Testis (tissue), 3 donors: ENCODE measurements around the gene ZNF576. TPM values are rescaled to one million over a fixed set of nuclear protein-coding genes. Genes with fewer than 3 reads are reported as not detected.

Experiments
- DNase-seq: peaks from one replicate; pipeline ENCODE4 v3.0.0-alpha.2; 2019
- H3K27ac ChIP-seq, 2 donors: fragments of 200-600 bp; sonication (generic); one replicate each; pipeline ENCODE4 v1.5.1; 2019
- H3K27me3 ChIP-seq: fragments of 200-600 bp; sonication (generic); one replicate; pipeline ENCODE4 v1.5.1; 2019
- H3K36me3 ChIP-seq: fragments of 200-600 bp; sonication (generic); one replicate; pipeline ENCODE4 v1.5.1; 2017; ENCODE audit warnings: low read depth; ENCODE audit errors: missing control alignments
- H3K4me1 ChIP-seq: fragments of 200-600 bp; sonication (generic); one replicate; pipeline ENCODE4 v1.5.1; 2019
- H3K4me3 ChIP-seq, 2 donors: fragments of 200-600 bp; sonication (generic); one replicate each; pipeline ENCODE4 v1.5.1; 2017 to 2019
- H3K9me3 ChIP-seq: fragments of 200-600 bp; sonication (generic); one replicate; pipeline ENCODE4 v1.5.1; 2017
- POLR2A ChIP-seq: fragments of 450-650 bp; IDR thresholded peaks from one replicate; pipeline ENCODE4 v1.6.1; 2017; ENCODE audit warnings: antibody characterized with exemption, mild to moderate bottlenecking, moderate library complexity
- WGBS, 2 donors: methylation state at CpG; one replicate each; pipeline ENCODE4 v1.1.5; 2018; 5-methylcytosine and 5-hydroxymethylcytosine counted together
- intact Hi-C: fragments of 100-400 bp; cut with DNase I; formaldehyde crosslinking; loops from one replicate; pipeline ENCODE4 v1.15.1; 2023; ENCODE audit warnings: low total_unique reads
- polyA plus RNA-seq: library from polyadenylated mRNA; stranded (reverse); fragments of 350-450 nt; fragmentation: Illumina TruSeq; extraction: RNeasy Lipid Tissue Mini Kit (QIAGEN cat#74804); gene quantifications from one replicate; pipeline ENCODE4 v1.2.3, GENCODE V29; 2014; ENCODE audit warnings: low read depth, low replicate concordance; ENCODE audit not compliant: insufficient read depth
- total RNA-seq, 2 donors: library from RNA; depleted of rRNA; stranded (reverse); fragments of >200 nt; gene quantifications; one replicate each; pipeline ENCODE4 v1.2.3, GENCODE V29; 2016
- TF ChIP-seq, protein P1 (sequence below), 3 experiments: fragments of 450-650 bp in 2 of 3; fragments of 200-600 bp in 1 of 3; sonication (generic) in 1 of 3; IDR thresholded peaks; one replicate each; pipeline ENCODE4 v1.5.1; 2016 to 2019; ENCODE audit warnings: antibody characterized with exemption in 3 of 3, mild to moderate bottlenecking in 2 of 3, moderate library complexity in 1 of 3

ZNF576 gene
- total and polyA plus RNA-seq, 3 donors from 2014 or later: 14.6 to 23.1 (median 17.9) TPM

DNA sequence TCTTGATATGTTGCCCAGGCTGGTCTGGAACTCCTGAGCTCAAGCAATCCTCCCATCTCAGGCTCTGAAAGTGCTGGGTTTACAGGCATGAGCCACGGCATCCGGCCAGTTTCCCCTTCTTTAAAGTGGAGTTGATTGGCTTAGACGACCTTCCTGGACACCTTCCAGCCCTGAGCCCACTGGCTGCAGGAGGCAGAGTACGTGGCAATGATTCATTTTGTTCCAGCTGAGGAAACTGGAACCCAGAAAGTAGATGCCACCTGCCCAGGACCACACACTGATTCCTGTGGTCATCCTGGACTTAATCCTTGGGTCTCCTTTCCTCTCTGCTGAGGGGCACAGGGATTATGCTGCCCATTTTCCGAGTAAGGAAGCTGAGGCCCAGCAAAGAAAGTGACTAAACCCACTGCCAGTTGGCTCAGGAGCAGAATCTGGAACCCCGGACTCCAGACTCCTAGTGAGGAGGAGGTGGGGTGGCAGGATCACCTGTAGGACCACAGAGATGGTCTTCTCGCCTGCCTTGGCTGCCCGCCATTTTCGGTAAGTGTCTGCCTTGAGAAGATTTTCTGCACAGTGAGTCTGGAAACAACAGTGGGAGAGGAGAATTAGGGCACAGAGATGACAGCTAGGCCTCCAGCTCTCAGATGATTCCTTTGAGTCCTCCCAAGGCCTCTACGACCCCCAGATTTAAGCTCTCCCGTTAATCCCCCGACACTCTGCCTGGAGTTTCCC is 21.8 kb upstream of the ZNF576 start:
- no peaks in the 10 kb centered on the region for H3K27me3 ChIP-seq
- H3K36me3 ChIP-seq: no peaks in the 10 kb centered on the region
- no peak for DNase-seq
- H3K4me1 ChIP-seq: no peaks in the 10 kb centered on the region
- WGBS, 2 donors: 26 to 30% methylated on average over 12 of the region's 12 CpGs
- H3K27ac ChIP-seq: peak overlapping the region in 1 of 2 donors; percentile 72
- intact Hi-C loops: no loop called here
- H3K4me3 ChIP-seq: peak overlapping the region; percentile 71 to 73
- no peak for TF ChIP-seq POLR2A
- TF ChIP-seq, protein P1, sequence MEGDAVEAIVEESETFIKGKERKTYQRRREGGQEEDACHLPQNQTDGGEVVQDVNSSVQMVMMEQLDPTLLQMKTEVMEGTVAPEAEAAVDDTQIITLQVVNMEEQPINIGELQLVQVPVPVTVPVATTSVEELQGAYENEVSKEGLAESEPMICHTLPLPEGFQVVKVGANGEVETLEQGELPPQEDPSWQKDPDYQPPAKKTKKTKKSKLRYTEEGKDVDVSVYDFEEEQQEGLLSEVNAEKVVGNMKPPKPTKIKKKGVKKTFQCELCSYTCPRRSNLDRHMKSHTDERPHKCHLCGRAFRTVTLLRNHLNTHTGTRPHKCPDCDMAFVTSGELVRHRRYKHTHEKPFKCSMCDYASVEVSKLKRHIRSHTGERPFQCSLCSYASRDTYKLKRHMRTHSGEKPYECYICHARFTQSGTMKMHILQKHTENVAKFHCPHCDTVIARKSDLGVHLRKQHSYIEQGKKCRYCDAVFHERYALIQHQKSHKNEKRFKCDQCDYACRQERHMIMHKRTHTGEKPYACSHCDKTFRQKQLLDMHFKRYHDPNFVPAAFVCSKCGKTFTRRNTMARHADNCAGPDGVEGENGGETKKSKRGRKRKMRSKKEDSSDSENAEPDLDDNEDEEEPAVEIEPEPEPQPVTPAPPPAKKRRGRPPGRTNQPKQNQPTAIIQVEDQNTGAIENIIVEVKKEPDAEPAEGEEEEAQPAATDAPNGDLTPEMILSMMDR (IDR thresholded peaks at IDR 0.05): no peak
- no peaks in the 10 kb centered on the region for H3K9me3 ChIP-seq

DNA sequence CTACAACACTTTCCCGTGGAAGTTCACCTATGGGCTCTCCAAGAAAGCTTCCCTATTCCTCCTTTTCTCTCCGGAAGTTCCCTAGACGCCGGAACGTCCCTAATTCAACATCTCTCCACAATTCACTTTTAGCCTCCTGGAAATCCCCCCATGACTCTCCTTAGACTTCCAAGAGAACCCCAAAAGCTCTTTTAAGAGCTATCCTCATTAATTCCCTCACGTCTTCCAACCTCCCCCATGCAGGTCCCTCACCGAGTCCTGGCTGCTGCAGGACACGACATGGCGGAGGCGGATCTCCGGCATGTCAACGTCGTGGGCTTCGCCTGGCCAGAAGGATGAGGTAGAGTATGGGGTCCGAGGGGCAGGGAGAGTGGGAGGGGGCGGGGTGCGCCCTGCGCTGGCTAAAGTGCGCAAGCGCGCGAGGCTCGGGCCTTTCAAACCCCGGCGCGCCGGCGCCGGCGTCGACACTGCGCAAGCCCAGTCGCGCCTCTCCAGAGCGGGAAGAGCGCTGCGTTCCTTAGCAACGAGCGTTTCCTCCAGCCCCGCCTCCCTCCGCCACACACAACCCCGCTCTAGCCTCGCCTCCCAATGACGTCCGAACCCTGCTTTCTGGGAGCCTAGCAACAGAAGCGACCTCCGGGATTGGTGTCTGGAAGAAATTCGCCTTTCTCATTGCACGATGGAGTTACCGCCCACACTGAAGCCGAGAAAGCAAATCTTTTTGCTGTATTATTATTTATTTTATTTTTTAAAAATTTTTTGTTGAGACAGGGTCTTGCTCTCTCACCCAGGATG is 21.0 kb upstream of the ZNF576 start, which contains the start of the genes PINLYP and XRCC1:
PINLYP (plus strand) TSS at position 646 of the 795 bp plus-strand sequence. CDS start 1,391 bp downstream, outside the sequence.
XRCC1 (minus strand) TSS at position 372 of the 795 bp plus-strand sequence; CDS start at position 303, 69 bp downstream.
- intact Hi-C loops: no loop called here
- H3K36me3 ChIP-seq: no peaks in the 10 kb centered on the region
- H3K27me3 ChIP-seq: no peaks in the 10 kb centered on the region
- H3K4me3 ChIP-seq: peak within 1 kb of the TSS; percentile 71 to 73
- TF ChIP-seq, protein P1 (IDR thresholded peaks at IDR 0.05): peak in 1 of 3 experiments; percentile 7
- no peak for TF ChIP-seq POLR2A
- peak within 1 kb of the TSS; percentile 12 to 72 for H3K27ac ChIP-seq
- H3K4me1 ChIP-seq: no peaks in the 10 kb centered on the region
- DNase-seq: peak; percentile 99
- no peaks in the 10 kb centered on the region for H3K9me3 ChIP-seq
- WGBS, 2 donors: 0 to 1% methylated on average over 28 to 51 of the region's 51 CpGs

DNA sequence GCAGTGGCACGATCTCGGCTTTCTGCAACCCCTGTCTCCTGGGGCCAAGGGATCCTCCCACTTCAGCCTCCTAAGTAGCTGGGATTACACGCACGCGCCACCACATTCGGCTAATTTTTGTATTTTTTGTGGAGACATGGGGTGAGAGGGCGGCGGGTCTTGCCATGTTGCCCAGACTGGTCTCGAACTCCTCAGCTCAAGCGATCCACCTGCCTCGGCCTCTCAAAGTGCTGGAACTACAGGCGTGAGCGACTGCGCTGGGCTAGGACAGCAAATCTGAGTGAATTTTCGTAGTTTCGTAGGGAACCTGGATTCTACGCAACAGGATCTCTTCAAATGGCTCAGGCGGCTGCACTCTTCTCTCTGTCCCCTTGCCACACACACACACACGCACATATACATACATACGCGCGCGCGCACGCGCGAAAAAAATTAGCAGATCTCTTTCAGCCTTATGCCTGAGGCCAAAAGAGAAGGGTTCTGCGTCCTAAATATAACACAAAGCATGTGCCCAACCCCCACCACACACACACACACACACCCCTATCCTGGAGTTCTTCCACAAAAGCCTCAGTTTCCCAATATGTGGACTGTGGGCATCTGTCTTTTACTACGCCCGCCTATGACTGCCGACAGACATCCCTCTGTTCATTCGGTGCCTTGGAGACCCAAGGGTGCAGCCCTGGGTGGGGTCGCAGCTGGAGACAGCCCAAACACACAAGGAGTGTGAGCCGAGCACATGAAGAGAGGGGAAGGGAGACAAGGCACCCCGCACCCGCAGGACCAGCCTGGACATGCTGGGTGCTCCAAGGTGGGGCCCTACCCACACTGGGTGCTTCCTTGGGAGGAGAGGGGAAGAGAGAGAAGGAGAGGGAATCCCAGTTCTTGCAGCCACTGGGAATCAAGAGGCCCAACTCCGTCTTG is 20.2 kb upstream of the ZNF576 start:
- no peaks in the 10 kb centered on the region for H3K36me3 ChIP-seq
- H3K27me3 ChIP-seq: no peaks in the 10 kb centered on the region
- TF ChIP-seq POLR2A: no peak
- TF ChIP-seq, protein P1 (IDR thresholded peaks at IDR 0.05): no peak
- WGBS, 2 donors: 59 to 63% methylated on average over 31 to 37 of the region's 37 CpGs
- H3K4me3 ChIP-seq: peak overlapping the region; percentile 71 to 73
- H3K9me3 ChIP-seq: no peaks in the 10 kb centered on the region
- no peak for DNase-seq
- H3K4me1 ChIP-seq: peaks cover 4% of the 10 kb centered on the region
- H3K27ac ChIP-seq: peak overlapping the region in 1 of 2 donors; percentile 61
- intact Hi-C loops: no loop called here

DNA sequence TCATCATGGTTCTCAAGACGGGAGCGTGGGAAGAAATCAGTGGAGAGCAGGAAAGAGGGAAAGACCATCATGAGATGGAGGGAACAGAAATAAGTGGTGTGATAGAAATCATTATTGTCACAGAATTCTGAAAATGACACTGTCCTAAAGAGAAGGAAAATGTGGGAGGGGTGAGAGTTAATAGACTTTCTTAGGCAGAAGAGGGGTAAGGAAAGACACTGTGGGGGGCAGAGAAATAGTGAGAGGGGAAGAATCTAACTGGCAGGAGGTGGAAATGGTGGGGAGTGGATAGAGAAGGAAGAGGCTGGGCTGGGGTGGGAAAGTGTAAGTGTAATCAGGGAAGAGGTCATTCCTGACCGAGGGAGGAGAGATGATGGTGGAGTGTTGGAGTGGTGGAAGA is 17.6 kb upstream of the ZNF576 start:
- no peaks in the 10 kb centered on the region for H3K9me3 ChIP-seq
- no peak overlapping the region for H3K4me3 ChIP-seq
- H3K27me3 ChIP-seq: no peaks in the 10 kb centered on the region
- no peaks in the 10 kb centered on the region for H3K36me3 ChIP-seq
- intact Hi-C loops: no loop called here
- no peak for TF ChIP-seq POLR2A
- TF ChIP-seq, protein P1 (IDR thresholded peaks at IDR 0.05): no peak
- 87 to 96% methylated on average over 3 of the region's 3 CpGs for WGBS, 2 donors
- H3K27ac ChIP-seq: no peak overlapping the region
- DNase-seq: no peak
- H3K4me1 ChIP-seq: peaks cover 7% of the 10 kb centered on the region
